ENCODE data around the gene IFT80. TPM values are rescaled to one million over a fixed set of nuclear protein-coding genes. Genes with fewer than 3 reads are reported as not detected.

The IFT80 gene
- total RNA-seq, 4 donors from 2014 or later = 19.5 to 57.5 (median 31.6) TPM

DNA sequence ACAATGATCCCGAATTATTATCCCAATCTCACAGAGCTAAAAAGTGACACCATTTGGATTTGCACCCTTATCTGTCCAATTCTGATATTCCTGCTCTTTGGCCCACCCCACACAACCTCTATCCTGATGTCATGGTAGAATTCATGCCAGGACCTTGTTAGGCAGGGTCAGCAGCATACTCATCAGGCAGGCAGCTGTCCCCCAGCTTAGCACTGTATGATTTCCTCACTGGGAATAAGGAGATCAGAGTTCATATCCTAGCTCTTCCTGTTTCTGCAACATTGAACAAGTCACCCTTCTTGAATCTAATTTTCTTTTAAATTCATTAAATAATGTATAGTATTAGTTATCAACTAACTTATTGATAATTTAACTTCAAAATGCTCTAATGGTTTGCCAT, 185.8 kb downstream of the IFT80 start:
- 88 to 91% methylated on average over 1 of the region's 1 CpG for WGBS, 2 donors
- TF ChIP-seq POLR2A (IDR thresholded peaks at IDR 0.05) = no peak
- TF ChIP-seq EP300 (IDR thresholded peaks at IDR 0.05) = no peak
- TF ChIP-seq, protein P1, sequence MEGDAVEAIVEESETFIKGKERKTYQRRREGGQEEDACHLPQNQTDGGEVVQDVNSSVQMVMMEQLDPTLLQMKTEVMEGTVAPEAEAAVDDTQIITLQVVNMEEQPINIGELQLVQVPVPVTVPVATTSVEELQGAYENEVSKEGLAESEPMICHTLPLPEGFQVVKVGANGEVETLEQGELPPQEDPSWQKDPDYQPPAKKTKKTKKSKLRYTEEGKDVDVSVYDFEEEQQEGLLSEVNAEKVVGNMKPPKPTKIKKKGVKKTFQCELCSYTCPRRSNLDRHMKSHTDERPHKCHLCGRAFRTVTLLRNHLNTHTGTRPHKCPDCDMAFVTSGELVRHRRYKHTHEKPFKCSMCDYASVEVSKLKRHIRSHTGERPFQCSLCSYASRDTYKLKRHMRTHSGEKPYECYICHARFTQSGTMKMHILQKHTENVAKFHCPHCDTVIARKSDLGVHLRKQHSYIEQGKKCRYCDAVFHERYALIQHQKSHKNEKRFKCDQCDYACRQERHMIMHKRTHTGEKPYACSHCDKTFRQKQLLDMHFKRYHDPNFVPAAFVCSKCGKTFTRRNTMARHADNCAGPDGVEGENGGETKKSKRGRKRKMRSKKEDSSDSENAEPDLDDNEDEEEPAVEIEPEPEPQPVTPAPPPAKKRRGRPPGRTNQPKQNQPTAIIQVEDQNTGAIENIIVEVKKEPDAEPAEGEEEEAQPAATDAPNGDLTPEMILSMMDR (IDR thresholded peaks at IDR 0.05) = no peak
- H3K4me1 ChIP-seq = no peaks in the 10 kb centered on the region
- H3K4me3 ChIP-seq = no peak overlapping the region
- H3K36me3 ChIP-seq = no peaks in the 10 kb centered on the region
- DNase-seq (ENCODE audit: low spot score in 2 of 2) = no peak
- peaks cover 0 to 3% of the 10 kb centered on the region in 2 donors for H3K27me3 ChIP-seq
- no peak overlapping the region for H3K27ac ChIP-seq
- no peaks in the 10 kb centered on the region for H3K9me3 ChIP-seq

GRCh38 chr3:160210799-160211221, 188.2 kb downstream of the IFT80 start:
- H3K27me3 ChIP-seq = no peaks in the 10 kb centered on the region
- no peaks in the 10 kb centered on the region for H3K36me3 ChIP-seq
- H3K4me3 ChIP-seq = no peak overlapping the region
- WGBS, 2 donors = 73 to 84% methylated on average over 1 of the region's 1 CpG
- no peak overlapping the region for H3K27ac ChIP-seq
- no peak for DNase-seq (ENCODE audit: low spot score in 2 of 2)
- no peaks in the 10 kb centered on the region for H3K4me1 ChIP-seq
- TF ChIP-seq EP300 (IDR thresholded peaks at IDR 0.05) = no peak
- TF ChIP-seq POLR2A (IDR thresholded peaks at IDR 0.05) = no peak
- TF ChIP-seq, protein P1 (IDR thresholded peaks at IDR 0.05) = no peak
- no peaks in the 10 kb centered on the region for H3K9me3 ChIP-seq

- TF ChIP-seq EP300 (IDR thresholded peaks at IDR 0.05) (no peak), POLR2A (IDR thresholded peaks at IDR 0.05) (no peak)
- TF ChIP-seq, protein P1 (IDR thresholded peaks at IDR 0.05) = no peak
- Histone ChIP-seq H3K27ac (no peak overlapping the region), H3K36me3 (no peaks in the 10 kb centered on the region), H3K4me3 (no peak overlapping the region), H3K27me3 (no peaks in the 10 kb centered on the region), H3K9me3 (no peaks in the 10 kb centered on the region), H3K4me1 (no peaks in the 10 kb centered on the region)
- WGBS, 2 donors = 94 to 100% methylated on average over 1 of the region's 1 CpG
- no peak for DNase-seq (ENCODE audit: low spot score in 2 of 2)
Observed at GRCh38 chr3:160210341-160210740, 188.7 kb downstream of the IFT80 start.

Small RNA genes within 50 kb of the gene (small RNA-seq; reads per million reads assigned to genes)
- 3.1 reads per million, percentile 76 among the genes with 10 or more reads in this experiment for gene MIR15B
- gene MIR16-2 = not detected

Other genes starting within 250 kb of the IFT80 start
- gene C3orf80, start 173.8 kb downstream of the IFT80 start, total RNA-seq = 1 to 10 TPM in 2 of 4 donors, under 1 TPM in 1, not detected in 1; 0.84 to 2.2 (median 1.8) TPM
- gene SMC4, start 425 bp upstream of the IFT80 start, total RNA-seq = 10 to 100 TPM; 11.7 to 27.1 (median 21.1) TPM
- 1 to 10 TPM in 2 of 4 donors, under 1 TPM in 1, not detected in 1; 0.42 to 2.0 (median 1.6) TPM for gene TRIM59, start 50.6 kb upstream of the IFT80 start, total RNA-seq
- 10 to 100 TPM; 27.0 to 32.4 (median 30.2) TPM for gene KPNA4, start 166.3 kb upstream of the IFT80 start, total RNA-seq